Retina (tissue), 1 donor: ENCODE results near the gene OR56B1.

Source experiments
- DNase-seq: peaks from one replicate; pipeline ENCODE4 v3.0.0-alpha.2; 2016

OR56B1 gene

DNA sequence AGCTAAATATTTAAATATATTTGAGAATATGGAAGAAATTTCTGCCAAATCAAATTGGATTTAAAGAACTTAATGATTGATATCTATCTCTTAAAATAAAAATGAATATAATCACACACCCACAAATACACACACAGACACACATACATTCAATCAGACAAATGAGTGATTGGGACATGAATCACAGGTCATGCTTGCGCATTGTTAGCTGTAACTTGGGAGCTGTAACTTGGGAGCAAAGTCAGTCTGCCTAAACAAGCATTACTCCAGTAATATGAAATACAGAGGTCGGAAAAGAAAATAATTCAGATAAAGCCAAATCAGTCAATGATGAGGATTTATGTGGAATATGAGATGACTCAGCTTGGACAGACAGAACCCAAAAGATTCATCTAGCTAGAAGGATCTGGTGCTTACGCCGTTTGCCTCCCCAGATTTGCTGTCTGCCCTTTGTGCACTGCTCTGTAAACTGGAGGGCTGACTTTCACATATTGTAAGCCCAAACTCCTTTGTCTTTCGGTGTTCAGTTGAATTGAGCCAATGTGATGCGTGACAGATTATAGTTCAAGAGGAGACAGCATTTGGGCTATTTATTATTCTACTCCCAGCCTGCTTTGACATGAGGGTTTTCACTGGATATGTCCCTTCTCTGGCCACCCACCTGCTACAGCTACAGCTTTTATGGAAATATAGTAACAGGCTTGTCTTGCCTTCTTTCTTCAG lies 1.6 kb downstream of the OR56B1 start:
- no peak for DNase-seq

GRCh38 chr11:5738431-5738830 lies 2.2 kb downstream of the OR56B1 start:
- DNase-seq = no peak

DNA sequence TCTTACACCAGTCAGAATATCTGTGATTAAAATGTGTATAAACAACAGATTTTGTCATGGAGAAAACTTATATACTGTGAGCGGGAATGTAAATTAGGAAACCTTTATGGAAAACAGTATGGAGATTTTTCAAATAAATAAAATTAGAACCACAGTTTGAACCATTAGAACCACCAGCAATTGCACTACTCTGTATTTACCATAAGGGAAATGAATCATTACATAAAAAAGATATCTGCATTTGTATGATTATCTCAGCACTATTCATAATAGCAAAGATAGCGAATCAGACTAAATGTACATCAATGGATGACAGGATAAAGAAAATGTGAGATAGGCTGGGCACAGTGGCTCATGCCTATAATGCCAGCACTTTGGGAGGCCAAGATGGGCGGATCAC lies 10.4 kb downstream of the OR56B1 start:
- DNase-seq = no peak

GRCh38 chr11:5749836-5750235 lies 13.6 kb downstream of the OR56B1 start:
- no peak for DNase-seq

DNA sequence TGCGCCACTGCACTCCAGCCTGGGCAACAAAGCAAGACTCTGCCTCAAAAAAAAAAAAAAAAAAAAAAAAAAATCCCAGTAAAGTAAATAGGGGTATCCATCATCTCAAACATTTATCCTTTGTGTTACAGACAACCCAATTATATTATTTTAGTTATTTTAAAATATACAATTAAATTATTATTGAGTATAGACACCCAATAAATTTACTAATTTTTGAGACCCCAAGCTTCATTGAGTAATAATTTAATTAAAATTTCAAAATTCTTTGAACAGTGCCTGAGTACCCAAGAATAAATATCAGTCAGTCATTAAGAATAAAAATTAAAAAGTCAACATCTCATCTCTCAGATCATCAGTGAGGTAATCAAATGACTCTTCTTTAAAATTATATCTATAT lies 17.7 kb downstream of the OR56B1 start, which contains the start of gene OR52N4:
TSS of gene OR52N4 (plus strand) at position 301 of the 400 bp plus-strand sequence. CDS start 498 bp downstream, outside the sequence.
- no peak for DNase-seq

DNA sequence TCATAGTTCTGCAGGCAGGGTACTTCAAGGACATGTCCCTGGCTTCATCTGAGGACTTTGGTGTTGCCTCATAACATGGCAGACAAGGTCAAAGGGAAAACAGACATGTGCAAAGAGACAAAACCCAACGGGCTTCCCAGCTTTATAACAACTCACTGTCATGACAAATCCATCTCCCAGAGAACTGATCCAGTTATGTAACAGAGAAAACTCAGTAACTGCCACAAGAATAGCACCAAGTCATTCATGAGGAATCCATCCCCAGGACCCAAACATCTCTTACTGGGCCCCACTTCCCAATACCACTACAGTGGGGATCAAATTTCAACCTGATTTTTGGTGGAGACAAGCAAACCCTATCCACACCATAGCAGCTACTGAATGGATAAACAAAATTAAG lies 30.8 kb downstream of the OR56B1 start:
- no peak for DNase-seq

DNA sequence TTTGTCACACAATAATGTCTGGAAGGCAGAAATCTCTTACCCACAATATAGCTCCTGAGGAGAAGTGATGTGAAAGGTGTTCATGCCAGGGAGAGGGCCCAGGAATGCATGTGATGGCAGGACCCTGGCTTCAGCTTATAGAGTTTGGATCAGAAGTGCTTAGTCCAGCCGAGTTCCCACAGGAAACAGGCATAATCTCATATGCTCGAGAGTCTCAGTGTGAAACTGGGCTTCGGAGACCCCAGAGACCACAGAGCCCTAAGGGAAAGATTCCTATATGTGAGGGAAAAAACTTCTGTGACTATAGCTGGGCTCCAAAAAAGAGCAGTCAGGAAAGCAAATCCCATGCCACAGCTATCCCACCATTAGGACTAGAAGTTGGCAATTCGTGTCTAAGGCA lies 47.0 kb downstream of the OR56B1 start, which contains the start of gene OR52N5:
TSS of gene OR52N5 (minus strand) at position 101 of the 400 bp plus-strand sequence. CDS start 4,721 bp downstream, outside the sequence.
- no peak for DNase-seq
